Activated CD4-positive, alpha-beta T cell treated with anti-CD3 and anti-CD28 coated beads for 1 hour (primary cell): Measurements from ENCODE around the gene SATB2.

ENCODE experiments used
- DNase-seq: peaks from one replicate; pipeline ENCODE4 v3.0.0-alpha.2; 2020

Gene SATB2

DNA sequence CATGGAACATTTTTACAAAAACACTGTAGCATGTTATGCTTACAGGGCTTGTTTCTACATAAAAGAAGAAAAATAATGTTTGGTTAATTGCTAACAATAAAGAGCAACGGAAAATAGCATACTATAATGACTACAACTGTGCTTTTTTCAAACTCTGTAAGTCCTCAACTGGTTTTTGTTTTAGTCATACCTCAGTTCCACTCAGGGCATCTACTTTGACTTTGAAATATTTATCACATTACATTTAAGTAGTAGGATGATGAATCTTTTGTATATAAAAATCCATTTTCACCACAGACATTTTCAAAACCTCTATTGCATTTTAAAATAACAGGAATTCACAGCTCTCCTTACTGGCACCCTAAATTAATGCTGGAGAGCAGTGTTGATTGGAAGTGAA lies 8.3 kb downstream of the SATB2 start:
- no peak for DNase-seq

- DNase-seq: no peak
Measured at GRCh38 chr2:199446996-199447576, 10.7 kb downstream of the SATB2 start.

DNA sequence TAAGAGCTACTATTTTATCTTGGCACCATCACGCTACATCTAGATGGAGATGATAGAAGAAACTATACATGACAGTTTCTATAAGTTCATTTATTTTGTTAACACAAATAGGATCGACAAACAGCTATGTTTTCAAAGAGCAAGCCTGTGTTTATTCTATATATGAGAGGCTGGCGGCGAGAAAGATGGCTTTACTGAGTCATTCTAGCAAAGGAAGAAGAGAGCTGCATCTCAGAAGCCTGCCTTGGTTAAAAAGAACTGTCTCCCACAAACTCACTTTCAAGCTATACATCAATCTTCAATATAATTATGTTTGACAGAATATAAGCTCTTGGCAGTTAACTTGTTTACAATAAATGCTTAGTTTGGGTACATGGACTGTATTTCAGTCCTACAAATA lies 13.0 kb downstream of the SATB2 start:
- DNase-seq: no peak

- DNase-seq: no peak
Measured at GRCh38 chr2:199443589-199444130, 14.1 kb downstream of the SATB2 start.

DNA sequence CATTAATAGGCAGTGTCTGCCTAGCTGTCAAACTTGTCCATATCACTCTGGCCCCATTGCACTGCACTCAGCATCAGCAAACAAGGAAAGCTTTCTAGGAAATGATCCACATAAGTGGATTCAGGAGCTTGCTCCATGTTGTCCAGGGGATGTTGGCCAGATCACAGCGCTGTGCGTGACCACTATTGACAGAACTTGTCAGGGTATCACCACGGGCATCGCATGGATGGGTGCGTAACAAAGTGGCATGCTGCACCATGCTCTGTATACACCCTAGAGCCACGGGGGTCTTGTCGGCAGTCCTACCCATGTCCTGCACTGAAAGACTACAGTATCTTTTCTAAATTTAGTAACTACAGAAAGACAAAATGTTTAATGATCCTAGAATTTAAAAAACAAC lies 15.6 kb downstream of the SATB2 start:
- DNase-seq: no peak

- no peak for DNase-seq
Measured at GRCh38 chr2:199441759-199442158, 16.0 kb downstream of the SATB2 start.

- no peak for DNase-seq
Measured at GRCh38 chr2:199440118-199440517, 17.6 kb downstream of the SATB2 start.

DNA sequence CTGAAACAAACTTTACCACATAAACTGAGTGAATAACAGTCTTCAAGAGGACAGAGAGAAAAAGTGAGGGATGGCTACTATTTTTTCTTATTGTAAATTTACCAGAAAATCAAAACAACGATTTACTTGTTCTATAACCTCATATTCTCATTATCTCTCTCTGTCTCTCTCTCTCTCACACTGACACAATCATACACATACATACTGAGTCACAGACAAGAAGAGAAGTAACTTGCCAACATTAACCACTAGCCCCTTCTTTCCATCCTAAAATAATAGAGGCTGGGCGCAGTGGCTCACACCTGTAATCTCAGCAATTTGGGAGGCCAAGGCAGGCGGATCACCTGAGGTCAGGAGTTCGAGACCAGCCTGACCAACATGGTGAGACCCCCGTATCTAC lies 18.2 kb downstream of the SATB2 start:
- DNase-seq: no peak

GRCh38 chr2:199439066-199439465 lies 18.7 kb downstream of the SATB2 start:
- DNase-seq: no peak

DNA sequence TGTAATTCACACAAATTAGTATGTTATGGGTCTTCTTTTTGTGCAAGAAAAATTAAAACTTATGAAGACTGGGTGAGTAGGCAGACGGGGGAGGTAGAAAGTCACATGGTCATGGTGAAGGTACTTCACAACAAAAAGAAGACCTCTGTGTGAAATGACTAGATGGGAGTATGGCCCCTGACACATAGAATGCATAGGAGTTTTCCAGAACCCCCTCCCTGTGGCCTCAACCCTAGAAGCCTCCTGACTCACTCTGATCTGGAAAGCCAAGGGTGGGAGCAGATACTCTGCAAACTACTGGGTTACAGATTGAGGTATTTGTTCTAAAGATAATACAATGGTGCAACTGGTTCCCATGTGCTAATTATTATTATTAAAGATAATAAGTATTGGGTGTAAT lies 23.2 kb downstream of the SATB2 start:
- no peak for DNase-seq

- no peak for DNase-seq
Measured at GRCh38 chr2:199433204-199433832, 24.4 kb downstream of the SATB2 start.

DNA sequence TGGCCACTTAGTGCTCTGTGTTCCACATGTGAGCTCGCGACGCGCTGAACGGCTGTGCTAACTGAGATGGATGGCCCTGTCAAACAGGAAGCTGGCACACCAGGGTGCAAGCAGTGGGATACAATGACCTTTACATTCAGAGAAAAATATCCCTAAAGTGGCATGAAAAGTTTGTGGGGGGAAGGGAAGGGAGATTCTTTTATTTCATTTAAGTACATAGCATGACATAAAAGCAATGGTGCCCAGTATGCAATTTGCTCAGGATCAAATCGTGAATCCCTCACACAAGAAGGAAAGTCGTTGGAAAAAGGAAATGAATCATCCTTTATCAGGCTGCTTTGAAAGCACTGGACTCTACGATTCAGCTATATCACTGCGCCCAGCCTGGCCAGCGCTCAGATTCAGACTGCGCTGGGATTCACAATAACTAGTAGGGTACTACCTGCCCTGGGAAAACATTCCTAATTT lies 26.0 kb downstream of the SATB2 start:
- no peak for DNase-seq

GRCh38 chr2:199430214-199430613 lies 27.5 kb downstream of the SATB2 start:
- no peak for DNase-seq

DNA sequence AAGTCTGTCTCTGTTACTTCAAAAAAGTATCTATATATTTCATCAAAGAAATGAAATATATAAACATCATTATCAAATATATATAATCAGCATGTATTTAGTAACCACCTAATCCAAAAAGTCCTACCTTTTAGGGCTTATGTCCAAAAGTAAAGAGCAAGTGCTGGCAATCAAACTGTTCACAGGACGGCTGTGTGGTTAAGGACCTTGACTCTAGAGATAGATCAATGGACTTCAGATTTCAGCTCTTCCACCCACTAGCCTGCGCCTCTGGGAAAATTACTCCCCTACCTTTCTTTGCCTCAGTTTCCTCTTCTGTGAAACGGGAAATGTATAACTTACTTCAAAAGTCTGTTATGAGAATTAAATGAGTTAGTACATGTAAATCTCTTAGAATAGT lies 29.4 kb downstream of the SATB2 start:
- no peak for DNase-seq

DNA sequence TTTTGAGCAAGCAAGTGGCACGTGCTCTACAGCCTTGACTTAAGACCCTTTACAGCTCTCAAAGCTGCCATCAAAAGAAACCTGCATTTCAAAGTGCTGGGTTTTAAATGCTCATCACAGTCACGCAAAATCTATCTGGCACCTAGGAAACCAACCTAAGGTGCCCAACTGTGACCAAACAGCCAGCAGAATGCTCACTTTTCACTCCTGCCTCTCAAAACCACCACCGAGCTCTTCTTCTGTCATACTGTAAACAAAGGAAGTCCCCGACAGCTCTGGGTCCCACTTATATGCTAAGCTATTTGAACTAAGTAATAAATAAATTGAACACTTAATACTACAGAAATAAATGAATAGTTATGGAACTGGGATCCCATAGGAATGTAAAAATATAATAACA lies 33.6 kb downstream of the SATB2 start:
- no peak for DNase-seq

DNA sequence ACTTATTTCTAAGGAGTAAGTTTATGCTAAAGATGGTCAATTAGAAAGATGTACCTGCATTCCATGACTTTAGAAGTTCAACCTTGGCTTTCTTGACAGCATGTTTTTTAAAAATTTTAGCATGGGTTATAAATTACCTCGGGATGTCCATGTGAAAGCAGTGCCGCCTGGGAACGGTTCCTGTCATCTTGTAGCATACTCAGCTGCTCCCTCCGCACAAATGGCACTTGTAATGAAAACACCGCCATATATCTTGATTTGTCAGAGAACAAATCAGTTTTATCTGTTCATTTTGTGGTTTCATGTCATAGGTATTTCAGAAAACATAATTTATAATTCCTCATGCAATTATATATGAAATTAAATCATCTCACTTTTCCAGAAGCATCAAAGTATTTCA lies 38.3 kb downstream of the SATB2 start:
- DNase-seq: no peak

GRCh38 chr2:199414465-199414864 lies 43.3 kb downstream of the SATB2 start:
- DNase-seq: no peak

- no peak for DNase-seq
Measured at GRCh38 chr2:199414001-199414400, 43.7 kb downstream of the SATB2 start.

DNA sequence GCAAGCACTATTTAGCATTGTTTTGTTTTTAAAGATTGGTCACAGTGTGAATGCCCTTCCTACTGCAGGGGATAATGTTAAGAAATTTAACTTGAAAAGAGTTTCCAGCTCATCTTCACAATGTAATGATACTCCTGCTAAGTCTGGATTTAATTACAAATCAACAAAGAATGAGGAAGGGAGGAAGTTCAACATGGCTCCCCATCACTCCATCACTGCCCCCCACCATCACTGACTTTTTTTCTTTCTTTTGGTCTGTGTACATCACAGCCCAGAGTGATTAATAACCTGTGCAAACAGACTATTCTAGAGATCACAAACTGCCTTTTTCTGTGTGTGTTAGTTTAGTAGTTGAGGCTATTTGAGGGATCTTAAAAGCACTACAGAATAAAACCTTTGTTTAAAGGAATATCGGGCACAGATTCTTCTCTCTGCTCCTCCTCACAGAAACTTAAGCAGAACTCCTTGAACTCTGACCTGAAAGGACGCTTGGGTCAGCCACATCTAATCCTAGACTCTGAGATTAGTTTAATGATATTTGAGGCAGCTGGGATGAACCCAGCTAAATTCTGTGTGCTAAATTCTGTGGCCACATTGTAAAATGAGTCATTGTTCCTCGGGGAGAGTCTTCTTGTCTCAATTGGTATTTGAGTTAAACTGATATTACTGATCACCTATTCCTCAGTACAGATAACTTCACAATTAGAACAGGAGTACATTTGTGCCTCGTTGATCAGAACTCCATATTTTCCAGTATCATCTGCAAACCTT lies 47.8 kb downstream of the SATB2 start:
- no peak for DNase-seq

DNA sequence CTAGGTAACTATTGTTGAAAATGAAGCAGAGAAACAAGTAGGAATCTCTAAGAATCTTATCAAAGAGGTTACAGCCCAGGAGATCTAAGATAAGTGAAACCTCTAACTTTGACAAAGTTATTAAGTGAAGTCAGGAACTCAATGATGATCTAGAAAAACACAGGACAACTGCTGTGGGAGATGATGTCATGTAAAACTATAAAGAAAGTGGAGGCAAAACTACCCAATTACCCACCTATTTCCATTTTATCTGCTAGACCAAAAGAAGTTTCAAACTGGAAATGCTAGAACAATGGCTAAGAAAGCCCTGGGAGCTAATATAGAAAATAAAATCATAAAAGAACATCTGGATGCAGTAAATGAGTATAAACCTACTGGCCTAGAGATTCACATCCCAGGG lies 50.3 kb downstream of the SATB2 start:
- no peak for DNase-seq

DNA sequence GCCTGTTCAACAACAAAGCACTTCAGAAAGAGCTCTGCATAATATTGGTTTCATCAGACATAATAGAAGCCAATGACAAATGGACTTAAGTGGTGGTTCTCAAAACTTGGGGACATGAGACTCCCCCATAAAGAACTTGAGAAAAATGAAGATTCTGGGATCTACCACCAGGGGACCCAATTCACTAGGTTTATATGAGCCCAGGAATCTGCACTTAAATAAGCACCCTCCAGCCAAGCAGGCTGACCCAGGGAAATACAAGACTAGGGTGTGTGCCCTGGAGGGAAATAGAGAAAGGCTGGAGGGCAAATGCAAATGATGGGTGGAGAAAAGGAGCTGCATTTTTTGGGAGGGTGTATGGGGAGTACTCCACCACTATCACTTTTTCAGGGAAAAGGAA lies 52.5 kb downstream of the SATB2 start:
- DNase-seq: no peak

DNA sequence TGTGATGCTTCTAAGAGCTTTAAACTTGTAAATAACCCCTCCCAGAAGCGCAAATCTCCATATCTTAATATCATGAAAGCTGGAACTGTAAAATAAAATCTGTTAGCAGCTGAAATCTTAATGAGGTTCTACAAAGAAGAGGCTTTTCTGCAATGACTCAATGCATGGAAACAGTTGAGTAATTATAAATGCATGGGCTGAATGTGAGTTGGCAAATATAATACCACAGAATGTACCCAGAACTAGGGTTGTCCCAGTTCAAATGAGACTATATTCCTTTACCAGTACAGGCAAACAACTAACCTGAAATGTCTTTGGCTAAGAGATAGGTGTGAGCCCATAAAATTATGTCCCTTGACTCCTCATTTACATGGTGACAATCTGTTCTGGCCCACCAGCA lies 52.9 kb downstream of the SATB2 start:
- no peak for DNase-seq

DNA sequence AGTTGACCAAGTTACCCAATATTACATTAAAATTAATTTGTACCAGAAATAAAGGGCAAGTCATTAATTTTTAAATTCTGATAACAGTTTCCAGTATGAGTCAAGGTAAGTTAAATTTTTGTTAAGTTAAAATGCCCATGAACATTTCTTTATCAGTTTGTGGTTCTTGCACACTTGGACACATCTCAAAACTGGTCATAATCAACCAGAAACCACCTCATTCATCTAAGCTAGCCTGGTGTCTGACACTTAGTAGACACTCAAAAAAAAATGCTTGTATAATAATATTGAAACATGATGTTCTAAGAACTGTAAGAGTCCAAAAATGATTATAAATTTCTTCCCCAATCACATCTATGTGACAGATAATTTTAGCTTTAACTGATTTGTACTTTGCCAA lies 62.4 kb downstream of the SATB2 start:
- DNase-seq: no peak

GRCh38 chr2:199392363-199392762 lies 65.4 kb downstream of the SATB2 start:
- DNase-seq: no peak
